Endometrial microvascular endothelial cells (primary cell): ENCODE measurements around the gene WWOX. TPM values are rescaled to one million over a fixed set of nuclear protein-coding genes. Genes with fewer than 3 reads are reported as not detected.
"Not testable (repeated sequence)": the region's sequence is repeated elsewhere in the genome, so short reads cannot be mapped to it uniquely, and the experiment has no call there.

ENCODE experiments used
- in situ Hi-C: cut with HindIII; loops from 2 replicates; pipeline ENCODE4 v1.10.0; 2017; ENCODE audit warnings: low sequenced_read_pairs, low pct_unique_long_range_greater_than_20kb; ENCODE audit errors: inconsistent ontology term
- total RNA-seq: library from RNA; depleted of rRNA; stranded (reverse); fragments of >200 nt; gene quantifications from one replicate; pipeline ENCODE4 v1.2.3, GENCODE V29; 2015; ENCODE audit errors: inconsistent ontology term

Gene WWOX
- total RNA-seq, 1 donor from 2014 or later = 6.4 TPM

- in situ Hi-C loops = no loop called here
These were observed 911.8 kb downstream of the WWOX start for GRCh38 chr16:79011282-79011681.

- in situ Hi-C loops = no loop called here
These were observed 913.4 kb downstream of the WWOX start for GRCh38 chr16:79012671-79013434.

- in situ Hi-C loops = no loop called here
These were observed 914.6 kb downstream of the WWOX start for GRCh38 chr16:79013930-79014660.

- in situ Hi-C loops = no loop called here
These were observed 919.4 kb downstream of the WWOX start for GRCh38 chr16:79018650-79019429.

GRCh38 chr16:79019431-79019830, 920.0 kb downstream of the WWOX start:
- in situ Hi-C loops = no loop called here

- in situ Hi-C loops = no loop called here
These were observed 922.7 kb downstream of the WWOX start for GRCh38 chr16:79021991-79022630.

GRCh38 chr16:79026117-79026516, 926.7 kb downstream of the WWOX start:
- in situ Hi-C loops = no loop called here

GRCh38 chr16:79036541-79036940, 937.1 kb downstream of the WWOX start:
- in situ Hi-C loops = no loop called here

- in situ Hi-C loops = no loop called here
These were observed 938.3 kb downstream of the WWOX start for GRCh38 chr16:79037521-79038373.

GRCh38 chr16:79041206-79041605, 941.8 kb downstream of the WWOX start:
- in situ Hi-C loops = no loop called here

- in situ Hi-C loops = no loop called here
These were observed 942.7 kb downstream of the WWOX start for GRCh38 chr16:79042141-79042540.

- in situ Hi-C loops = no loop called here
These were observed 943.4 kb downstream of the WWOX start for GRCh38 chr16:79042886-79043285.

GRCh38 chr16:79045191-79045590, 945.7 kb downstream of the WWOX start:
- in situ Hi-C loops = no loop called here

- in situ Hi-C loops = no loop called here
These were observed 947.9 kb downstream of the WWOX start for GRCh38 chr16:79047337-79047736.

- in situ Hi-C loops = no loop called here
These were observed 949.6 kb downstream of the WWOX start for GRCh38 chr16:79049040-79049439.

GRCh38 chr16:79050063-79050462, 950.6 kb downstream of the WWOX start:
- in situ Hi-C loops = no loop called here

- in situ Hi-C loops = no loop called here
These were observed 951.9 kb downstream of the WWOX start for GRCh38 chr16:79051313-79051712.

- in situ Hi-C loops = not testable (repeated sequence)
These were observed 952.7 kb downstream of the WWOX start for GRCh38 chr16:79052198-79052597.
